HG02798 (cell line): ENCODE results near the gene TUB.

Source experiments
- ATAC-seq: cut with Tn5 transposase; IDR thresholded peaks from one replicate; pipeline ENCODE4 v1.9.1; 2021; ENCODE audit warnings: mild to moderate bottlenecking; ENCODE audit not compliant: unreplicated experiment, poor library complexity

TUB gene

DNA sequence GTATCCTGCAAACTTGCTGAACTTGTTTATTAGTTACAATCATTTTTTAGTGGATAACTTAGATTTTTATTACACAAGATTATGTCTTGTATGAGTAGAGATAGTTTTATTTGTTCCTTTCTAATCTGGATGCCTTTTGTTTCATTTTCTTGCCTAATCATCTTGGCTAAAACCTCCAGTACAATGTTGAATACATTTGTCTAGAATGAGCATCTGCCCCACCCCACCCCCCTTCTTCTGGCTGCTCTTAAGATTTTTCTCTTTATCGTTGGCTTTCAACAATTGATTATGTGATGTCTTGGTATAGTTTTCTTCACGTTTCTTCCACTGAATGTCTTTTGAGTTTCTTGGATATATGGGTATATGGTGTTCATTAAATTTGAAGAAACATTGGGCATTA, 37.3 kb upstream of the TUB start:
- no peak for ATAC-seq

DNA sequence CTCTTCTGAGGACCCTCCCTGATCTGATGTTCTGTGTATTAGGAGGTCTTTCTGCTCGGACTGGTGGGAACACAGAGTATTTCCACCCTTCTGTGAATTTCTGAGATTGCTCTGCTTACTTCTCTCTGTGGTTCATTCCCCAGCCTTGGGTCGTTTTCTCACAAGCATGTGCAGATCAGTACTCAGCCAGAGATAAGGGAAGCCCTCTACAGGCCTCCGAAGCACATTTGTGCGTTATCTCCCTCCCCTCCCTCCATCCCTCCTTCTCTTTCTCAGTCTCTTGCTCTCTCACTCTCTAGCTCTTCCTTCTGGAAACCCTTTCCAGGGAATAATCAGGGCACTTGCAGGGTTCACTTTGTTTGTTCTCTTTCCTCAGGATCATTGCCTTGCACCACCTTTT, 35.2 kb upstream of the TUB start:
- ATAC-seq = no peak

DNA sequence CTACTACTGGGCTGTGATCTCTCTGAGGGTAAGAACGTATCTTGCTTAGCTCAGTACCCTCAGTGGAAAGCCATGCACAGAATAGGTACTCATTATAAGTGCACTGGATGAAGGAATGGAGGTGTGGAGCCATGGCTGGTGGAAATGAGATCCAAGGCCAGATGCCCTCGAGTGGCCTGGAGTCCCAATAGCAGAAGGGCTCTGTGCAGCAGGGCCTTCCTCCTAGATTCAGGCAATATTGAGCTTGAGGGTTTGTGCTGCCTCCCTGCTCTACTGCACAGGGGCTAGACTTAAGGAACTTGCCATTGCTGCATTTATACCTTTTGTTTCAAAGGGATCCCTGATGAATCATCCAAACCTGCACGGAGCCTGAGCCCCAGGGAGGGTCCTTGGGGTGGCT, 33.6 kb upstream of the TUB start:
- no peak for ATAC-seq

DNA sequence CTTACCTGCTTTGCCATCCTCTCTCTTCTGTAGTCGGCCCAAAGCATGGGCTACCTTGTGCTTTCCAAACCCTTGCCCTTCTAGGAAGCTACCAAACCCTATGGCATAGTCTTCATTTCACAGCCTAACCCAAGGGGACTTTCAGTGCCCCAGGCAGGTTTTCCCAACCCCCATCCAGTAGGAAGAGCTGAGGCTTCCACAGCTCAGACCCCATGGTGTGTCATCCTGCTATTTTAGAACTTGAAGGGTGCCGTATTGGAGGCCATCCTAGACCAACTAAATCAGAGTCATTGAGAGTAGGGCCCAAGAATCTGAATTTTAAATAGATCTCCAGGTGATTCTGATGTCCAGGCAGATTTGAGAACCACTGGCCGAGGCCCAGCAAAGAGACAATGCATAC, 31.9 kb upstream of the TUB start:
- no peak for ATAC-seq

DNA sequence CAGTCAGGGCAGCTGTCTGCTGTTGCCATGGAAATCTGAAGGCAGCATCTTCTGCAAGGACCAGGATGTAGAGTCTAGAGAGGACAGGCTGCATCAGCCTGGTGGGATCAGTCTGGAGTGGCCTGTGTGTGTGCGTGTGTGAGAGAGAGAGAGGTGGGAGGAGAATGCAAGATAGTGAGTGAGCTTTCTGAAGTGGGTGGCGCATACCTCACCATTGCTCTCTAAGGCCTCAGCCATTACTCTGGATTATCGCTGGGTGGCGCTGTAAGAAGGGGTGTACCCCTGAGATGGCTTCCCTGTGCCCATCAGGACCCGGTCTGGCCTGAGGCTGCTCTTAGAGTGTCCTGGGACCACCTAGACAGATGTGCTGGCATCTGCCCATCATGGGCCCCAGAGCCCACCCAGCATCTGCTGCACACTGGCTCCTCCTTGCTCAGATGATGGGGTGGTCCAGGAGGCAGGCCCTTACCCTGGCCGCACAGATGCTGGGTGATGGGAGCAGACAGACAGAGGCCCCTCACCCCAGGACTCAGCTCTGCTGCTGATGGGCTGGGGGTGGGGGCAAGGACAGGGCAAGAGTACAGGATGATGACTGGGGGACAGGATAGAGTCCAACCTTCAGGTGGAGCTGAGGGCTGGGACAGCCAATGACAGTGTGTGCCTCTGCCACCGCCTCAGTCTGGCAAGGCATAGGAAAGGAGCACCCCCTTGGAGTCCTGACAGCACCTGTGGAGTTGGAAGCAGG, 25.7 kb upstream of the TUB start:
- no peak for ATAC-seq

DNA sequence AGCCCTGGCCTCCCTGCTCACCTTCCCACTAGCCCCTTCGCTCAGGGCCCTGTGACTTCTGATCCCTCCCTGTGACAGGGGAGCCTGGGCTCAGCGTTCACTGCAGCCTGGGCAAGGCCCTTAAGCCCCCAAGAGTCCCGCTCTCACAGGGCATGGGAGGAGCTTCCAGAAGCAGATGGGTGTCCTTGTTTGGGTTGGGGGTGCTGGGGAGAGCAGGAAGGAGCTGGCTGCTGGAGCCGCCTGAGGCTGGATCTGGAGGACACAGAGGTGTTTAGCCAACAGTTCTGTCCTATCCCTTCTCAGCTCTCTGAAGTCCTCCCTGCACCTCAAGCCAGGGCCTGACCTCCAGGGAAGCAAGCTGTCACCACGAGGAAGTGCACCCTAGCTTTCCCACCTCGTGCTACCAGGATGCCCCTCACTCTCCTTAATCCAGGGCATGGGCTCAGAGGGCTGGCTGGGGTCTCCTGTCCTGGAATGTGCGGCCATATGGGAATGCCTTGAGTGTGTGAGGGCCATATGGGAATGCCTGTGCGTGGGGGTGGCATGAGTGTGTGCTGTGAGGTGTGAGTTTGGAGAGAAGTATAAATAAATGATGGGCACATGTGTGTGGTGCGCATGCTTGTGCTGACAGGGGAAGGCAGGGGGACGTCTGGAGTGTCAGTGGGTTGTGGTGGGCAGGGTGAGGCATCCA, 25.0 kb upstream of the TUB start:
- ATAC-seq = no peak

DNA sequence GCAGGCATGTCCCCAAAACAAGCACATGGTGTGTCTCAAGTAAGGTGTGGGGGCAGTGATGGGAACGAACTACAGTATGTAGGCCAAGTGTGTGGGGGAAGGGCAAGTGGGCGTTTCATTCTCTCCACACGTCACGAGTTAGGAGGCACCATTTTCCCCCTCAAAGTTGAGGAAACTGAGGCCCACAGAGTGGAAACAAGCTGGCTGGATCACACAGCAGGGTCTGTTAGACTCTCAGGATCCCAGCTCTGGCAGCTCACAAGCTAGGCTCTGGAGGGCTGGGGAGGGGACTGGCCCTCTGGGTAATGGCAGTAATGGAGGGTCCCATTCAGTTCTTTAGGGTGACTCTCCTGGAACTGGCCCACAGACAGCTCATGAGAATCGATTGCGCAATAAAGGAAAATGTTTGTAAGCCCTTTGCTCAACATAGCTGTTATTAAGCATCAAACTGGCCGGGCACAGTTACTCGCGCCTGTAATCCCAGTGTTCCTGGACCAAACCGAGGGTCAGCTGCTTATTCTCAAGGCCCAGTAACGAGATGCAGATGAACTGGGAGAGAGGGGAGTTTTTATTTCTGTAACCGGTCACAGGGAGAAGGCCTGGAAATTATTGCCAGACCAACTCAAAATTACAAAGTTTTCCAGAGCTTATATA, 24.1 kb upstream of the TUB start:
- ATAC-seq = no peak

DNA sequence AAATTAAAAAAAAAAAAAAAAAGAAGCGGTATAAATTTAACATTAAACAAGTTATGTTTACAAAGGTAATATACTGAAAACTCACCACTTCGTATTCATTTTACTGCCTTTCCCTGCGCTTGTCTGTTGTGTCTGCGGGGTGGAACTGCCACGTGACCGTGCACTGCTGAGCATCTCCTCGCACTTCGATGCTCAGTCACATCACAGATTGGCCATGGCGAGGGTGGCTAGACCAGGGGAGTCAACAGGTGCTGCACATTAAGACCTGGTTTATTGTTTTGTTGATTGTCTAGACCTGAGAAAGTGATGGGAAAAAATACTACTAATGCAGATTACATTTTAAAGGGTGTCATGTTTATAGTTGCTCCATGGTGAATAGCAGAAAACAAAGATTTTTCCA, 22.8 kb upstream of the TUB start:
- ATAC-seq = no peak

DNA sequence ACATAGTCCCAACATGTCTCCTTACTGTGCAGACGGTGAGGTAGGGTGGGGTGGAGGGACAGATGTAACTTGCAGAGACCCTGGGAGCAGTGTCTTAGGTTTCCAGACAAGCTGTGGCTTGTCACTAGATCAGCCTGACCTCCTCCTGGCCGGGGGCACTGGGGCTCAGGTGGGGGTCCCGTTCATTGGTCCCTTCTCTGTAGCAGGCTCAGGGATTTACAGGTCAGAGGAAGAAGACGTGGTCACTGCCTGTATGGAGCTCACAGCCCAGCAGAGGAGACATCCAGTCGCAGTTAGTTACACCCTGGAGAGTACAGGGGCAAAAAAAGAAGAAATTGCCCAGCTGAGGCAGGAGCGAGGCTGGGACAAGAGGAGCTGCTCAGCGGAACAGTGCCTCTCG, 22.0 kb upstream of the TUB start:
- ATAC-seq = no peak

DNA sequence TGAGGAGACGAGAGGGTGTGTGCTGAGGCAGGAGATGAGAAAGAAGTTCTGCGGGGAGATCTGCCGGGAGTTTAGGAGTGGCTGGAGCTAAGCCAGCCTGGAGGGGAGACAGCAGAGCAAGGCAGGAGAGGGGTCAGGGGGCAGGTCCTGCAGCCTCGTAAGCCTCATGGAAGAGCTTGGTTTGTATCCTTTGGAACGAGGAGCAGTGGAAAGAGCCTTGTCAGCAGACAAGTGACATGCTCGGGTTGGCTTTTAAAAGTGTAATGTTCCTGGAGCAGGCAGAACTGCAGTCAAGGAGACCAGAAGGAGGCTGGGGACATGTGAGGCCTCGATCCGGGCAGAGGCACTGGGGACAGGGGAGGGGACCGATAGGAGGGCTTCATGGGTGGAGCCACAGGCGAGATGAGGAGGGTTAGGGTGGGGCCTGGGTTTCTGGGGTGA, 21.4 kb upstream of the TUB start:
- no peak for ATAC-seq

DNA sequence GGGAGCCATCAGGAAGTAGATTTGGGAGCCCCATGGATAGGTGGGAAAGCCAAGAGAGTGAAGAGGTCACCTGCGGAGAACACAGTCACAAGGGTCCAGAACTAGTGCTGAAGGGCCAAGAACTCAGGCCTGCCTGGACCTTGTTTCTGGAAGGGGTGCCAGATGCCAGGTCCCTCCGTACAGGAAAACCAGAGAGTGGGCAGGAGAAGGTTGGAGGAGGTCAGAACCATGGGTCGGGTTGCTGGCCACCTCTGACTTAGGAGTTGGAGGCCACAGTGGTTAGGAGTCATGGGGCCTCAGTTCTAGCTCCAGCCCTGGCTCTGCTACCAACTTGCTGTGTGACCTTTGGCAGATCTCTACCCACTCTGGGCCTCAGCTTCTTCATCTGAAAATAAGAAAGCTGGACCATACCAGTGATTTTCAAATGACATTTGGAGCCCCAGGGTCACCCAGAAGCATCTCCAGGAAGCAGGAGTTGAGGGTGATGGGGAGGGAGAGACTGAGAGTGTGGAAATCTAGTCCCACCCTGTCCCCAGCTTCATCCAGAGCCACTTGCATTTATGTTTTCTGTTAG, 20.8 kb upstream of the TUB start:
- no peak for ATAC-seq

DNA sequence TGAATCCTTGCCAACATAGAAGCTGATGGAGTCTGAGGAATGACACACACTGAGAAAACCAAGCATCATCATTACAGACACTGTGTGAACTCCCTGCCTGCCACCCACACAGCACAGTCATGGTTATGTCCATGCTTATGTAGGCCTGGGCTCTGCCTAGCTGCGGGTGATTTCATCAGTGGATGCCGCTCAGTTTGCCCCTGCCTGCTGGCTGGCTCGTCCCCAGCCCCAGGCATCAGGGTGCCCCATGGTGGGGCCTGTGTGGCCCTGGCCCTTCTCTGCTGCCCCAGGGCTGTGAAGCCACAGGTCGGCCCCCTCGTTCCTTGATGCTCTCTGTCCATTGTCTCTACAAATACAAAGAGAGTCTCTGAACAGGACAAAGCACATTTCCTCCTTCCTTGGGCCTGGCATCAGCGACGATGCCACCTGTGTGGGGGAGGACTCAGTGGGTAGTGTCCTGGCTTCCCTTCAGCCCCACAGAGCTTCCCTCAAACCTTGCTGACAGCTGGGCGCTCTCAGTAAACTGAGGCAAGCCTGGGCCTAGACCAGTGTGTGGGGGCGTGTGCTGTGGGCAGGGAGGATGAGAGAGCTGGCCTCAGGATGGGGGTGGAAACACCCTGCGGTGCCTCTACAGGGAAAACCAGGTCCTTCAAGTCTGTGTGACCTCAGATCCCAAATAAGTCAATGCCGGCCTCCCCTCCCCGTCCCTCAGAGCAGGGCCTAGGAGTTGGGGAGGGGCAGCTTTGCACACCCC, 20.0 kb upstream of the TUB start:
- no peak for ATAC-seq

DNA sequence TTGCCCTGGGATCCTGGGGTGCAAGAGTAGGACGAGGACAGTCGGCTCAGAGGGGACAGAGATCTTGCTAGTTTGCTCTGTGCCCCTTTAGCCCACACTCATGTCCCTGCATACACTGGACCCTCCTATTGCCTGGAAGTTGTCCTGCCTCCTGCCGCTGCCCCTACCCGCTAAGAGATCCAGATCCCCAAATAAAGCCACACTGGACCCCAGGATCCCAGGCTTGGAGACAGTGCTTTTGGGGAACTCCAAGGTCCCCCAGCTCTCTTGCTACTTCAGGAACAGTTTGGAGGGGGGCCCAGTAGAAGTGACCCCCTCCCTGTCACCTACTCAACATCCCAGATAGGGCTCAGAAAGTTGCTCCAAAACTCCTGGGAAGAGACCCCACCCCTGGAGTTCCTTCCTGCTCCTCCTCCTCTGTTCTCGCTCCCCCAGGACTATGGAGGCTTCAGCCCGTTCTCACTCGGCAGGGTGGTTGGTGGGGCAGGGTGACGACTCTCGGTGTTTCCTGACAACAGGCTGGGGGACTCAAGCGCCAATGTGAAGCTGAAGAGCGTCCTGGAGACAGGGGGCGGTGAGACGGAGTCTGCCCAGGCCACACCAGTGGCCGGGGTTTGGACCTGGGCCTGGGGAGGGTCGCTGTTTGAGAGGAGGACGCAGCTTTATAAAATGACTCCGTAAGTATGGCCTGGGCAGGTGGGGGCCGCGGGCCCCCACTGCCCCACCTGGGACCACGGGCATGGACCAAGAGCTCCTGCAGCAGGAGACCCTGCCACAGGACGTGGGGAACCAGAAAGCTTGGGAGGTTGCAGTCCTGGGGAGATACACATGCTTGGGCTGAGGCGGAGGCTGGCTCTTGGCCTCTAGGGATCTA, 19.2 kb upstream of the TUB start:
- ATAC-seq = no peak

DNA sequence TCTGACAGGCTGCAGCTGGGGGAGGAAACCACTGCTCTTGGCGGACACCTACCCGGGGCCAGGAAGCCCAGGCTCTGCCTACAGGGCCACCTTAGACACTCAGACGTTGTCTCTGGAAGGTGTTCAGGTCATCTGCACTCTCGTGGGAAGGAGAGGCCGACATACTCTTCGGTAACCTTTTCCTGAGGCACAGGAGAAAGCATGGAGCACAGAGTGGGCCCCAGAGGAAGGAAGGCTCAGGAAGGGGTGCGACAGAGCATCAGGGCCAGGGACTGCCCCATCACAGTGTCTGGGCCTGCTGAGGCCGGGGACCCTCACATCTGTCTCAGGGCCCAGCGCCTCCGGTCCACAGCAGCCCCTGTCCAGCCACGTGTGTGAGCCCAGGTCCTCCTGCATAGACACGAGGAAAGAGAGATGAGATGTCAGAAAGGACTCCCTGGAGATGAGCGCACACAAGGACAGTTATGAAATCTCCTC, 18.2 kb upstream of the TUB start:
- ATAC-seq = no peak

DNA sequence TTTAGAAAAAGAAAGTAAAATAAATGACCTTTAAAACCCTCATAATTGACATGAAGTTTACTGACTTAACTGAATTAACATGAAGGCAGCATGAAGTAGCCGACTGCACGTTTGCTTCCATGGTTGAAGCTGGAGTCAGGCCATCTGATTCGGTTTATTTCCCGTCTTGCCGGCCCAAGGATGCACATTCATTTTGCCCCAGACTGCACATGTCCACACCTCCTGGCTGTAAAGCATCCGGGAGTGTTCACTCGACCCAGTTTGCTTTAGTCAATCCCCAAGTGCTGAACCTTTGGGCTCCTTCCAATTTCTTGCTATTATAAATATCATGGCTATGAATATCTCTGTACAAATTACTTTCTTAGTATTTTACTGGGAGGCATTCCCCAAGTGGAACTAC, 17.7 kb upstream of the TUB start:
- no peak for ATAC-seq

DNA sequence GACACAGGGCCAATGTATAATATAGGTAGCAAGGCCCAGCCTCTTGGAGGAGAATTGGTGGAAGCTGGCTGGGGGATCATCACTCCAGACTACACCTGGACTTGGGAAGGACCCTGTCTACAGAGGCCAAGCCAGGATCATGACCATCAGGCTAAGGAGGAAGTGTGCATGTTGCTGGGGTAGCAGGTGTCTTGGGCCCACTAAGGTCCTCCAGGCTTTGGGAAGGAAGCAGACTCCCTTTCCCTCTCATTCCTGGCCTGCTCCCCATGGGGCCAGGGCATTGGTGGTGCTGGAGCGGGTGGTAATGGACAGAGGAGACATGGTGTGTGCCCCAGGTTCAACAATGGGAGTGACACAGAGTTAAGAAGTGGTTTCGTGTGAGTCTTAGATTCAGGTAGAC, 16.0 kb upstream of the TUB start:
- no peak for ATAC-seq

DNA sequence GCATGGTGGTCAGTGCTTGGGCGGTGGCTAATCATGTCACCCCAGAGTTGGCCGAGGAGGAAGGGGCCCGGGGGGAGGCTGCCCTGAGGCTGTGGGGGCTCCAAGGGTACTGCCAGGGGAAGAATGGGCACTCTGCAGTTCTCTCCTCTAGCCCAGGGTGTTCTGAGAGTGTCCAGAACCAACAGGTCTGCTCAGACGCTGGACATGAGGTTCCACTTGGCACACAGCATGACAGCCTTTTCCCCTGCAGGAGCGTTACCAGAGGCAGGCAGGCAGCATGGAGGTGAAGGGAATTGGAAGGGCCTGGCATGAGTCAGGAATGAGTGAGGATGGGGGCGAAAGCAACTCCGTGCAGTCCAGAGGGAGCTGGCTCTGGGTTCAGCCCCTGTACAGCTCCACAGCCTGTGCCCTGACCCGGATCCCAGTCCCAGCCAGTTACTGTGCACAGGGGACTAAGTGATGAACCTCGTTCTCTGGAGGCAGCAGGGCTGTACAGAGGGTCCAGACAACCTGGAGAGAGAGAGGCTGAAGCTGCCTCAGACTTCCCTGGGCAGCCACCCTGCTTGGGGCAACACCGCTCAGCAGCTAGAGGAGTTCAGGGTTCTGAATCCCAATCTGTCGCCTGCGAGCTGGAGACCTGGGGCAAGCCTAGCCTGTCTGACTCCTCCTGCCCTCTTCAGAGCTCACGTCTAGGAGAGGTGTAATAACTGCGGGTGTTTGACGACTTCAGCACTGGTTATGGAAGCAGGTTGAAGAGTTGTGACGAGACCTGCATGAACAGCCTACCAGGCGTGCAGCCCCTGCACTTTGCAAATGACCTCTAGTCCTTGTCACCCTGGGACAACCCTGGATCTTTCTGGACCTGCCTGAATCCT, 14.7 kb upstream of the TUB start:
- no peak for ATAC-seq

DNA sequence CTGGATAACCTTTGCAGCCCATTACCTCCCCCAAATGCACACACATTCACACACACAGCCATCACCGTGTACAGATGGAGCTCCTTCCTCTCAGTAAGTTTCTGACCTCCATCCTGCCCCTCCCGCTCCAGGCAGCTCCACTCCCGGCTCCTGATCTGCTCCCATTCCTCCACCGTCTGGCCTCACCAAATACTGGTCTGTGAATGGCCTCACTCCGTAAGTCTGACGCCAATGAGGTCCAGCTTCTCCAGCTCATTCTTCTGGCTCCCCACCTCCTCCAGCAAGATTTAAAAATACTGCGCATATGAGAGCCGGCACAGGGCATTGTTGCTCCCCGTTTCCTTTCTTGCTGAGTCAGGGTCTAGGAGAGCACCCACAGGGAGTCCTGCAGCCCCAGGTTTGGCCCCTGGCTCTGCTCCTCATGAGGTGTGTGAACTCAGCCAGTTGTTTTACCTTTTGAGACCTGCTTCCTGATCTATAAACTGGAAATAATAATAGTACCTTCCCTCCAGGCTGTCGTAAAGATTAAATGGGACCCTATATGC, 14.0 kb upstream of the TUB start:
- no peak for ATAC-seq
